NCI-H1930 (cell line): ENCODE results near the gene TJAP1.
"Not testable (repeated sequence)": the region's sequence is repeated elsewhere in the genome, so short reads cannot be mapped to it uniquely, and the experiment has no call there.

ENCODE experiments used
- DNase-seq, 2 experiments: peaks; one replicate each; lab custom pipeline; 2025; lab: John Stamatoyannopoulos, UW

The TJAP1 gene

DNA sequence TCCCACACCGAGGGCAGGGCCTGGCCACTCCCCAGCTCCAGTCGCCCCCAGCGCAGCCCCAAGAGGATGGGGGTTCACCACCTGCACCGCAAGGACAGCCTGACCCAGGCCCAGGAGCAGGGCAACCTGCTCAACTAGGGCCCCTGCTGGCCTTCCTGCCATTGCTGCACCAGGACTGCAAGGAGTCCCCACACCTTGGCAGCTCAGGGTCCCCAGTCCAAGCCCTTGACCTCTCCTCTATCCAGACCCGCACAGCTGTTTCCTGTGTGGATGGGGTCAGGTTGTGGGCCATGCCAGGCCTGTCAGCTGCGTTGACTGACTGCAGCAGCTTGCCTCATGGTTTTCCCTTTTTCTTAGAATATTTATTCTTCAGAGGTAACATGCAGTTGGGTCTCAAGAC lies 28.3 kb downstream of the TJAP1 start:
- DNase-seq, result no peak

DNA sequence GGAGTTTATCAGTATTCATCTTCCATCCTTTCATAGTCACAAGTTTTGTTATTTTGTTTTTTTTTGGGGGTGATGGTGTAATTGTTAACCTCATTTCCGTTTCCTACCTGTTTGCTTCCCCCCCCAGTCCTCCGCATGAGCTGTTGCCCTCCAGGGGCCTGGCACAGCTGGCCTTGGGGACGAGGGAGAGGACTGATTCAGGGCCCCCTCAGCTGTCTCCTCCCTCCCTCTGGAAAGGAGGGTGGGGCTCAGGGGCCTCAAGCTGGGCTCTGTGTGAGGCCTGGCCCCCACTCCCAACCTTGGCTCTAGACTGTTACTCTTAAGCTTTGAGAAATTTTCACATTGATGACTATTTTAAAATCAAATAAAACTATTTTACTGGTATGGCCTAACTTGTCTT lies 28.8 kb downstream of the TJAP1 start:
- no peak for DNase-seq

DNA sequence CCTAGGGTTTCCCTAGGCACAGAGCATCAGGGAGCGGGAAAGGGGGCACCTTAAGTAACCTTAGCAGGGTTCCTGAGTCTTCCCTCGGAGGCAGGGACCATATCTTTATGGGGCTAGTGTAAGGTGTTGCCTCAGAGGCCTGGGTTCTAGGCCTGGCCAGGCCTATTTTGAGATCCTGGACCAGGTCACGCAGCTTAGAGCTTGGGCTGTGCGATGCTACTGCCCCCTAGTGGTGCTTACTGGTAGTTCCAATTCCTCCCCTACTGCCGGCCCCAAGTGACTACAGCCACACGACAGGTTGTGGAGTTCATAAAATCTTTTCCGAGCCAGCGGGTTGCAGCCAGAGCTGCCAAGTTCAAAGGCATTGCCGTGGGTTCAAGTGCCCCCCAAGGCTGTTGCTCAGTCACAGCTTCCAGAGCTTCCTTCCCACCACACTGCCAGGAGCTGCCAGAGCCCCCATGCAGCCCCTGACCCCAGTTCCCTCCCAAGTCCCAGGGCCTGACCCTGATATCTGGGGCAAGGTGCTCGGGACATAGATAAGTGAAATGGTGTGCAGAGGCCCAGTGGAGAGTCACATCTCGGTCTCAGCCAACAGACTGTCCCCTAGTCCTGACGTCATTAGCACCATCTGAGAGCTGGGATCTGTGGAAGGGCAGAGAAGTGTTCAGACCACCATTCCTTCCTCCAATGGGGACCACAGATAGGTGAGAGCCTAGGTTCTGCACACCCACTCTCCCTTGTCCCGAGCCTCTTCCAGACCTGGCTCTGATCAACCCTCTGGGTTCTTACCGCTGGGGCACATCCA lies 29.5 kb downstream of the TJAP1 start:
- peak; percentile 43 to 71 for DNase-seq

DNA sequence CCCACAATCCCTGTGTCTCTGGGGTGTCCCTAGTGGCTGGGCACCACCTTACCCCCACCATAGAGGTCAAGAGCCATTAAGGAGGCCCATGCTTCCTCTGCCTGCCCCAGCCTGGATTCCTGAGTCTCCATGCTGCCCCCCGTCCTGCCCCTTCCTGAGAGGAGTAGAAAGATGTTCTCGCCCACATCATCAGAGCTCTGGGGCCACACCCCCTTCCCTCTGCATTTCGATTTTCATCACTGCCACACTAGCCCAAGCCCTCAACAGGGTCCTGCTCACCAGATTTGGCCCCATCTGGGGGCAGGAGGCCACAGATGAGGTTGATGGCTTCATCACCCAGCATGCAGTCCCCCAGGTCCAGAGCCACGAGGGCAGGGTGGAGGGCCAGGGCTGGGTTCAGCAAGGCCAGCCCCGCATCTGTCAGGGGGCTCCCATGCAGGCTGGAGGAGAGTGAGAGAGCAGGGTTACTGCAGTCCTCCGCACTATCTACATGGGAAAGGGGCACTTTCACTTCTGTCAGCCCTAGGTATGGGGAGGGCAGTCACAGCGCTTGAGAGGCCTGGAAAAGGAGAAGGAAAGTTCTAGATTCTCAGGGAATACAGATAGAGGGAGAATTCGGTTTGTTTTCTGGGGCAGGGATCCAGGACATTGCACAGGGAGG lies 31.2 kb downstream of the TJAP1 start:
- no peak for DNase-seq

GRCh38 chr6:43509142-43509983 lies 32.0 kb downstream of the TJAP1 start:
- DNase-seq, result no peak

- DNase-seq, result peak; percentile 71 to 81
These were observed 32.8 kb downstream of the TJAP1 start, which contains the start of gene LRRC73 for GRCh38 chr6:43509984-43510826. Gene LRRC73 (minus strand): TSS chr6:43510346. CDS start chr6:43509785, 561 bp downstream.

- peak; percentile 16 to 21 for DNase-seq
These were observed 33.4 kb downstream of the TJAP1 start for GRCh38 chr6:43510827-43511163.

DNA sequence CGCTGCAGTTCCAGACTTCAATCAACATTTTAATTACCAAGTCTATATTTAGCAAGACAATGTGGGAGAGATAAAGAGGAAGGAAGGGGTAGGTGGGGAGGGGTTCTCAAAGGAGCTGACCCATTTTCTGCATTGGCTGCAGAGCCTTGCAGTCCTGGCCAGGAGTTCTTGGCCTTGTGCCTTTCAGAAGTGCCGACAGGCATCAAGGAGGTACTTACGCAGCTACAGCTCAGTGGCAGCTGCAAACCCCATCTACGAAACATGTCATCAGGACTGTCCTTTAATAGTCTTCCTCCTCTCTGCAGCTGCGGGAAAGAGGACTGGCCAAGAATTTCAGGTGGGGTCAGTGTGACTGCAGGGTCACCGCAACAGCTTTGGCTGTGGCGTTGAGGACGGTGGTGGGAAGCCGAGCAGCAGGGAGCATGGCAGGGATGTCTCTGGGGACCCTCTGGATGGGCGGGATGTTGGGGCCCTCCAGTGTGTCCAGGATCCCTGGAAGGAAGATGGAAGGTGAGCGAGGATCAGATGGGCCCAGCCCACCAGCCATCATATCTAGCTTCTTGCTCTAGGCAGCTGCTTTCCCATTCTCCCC lies 34.5 kb downstream of the TJAP1 start:
- no peak for DNase-seq

GRCh38 chr6:43515808-43516207 lies 38.4 kb downstream of the TJAP1 start:
- no peak for DNase-seq

DNA sequence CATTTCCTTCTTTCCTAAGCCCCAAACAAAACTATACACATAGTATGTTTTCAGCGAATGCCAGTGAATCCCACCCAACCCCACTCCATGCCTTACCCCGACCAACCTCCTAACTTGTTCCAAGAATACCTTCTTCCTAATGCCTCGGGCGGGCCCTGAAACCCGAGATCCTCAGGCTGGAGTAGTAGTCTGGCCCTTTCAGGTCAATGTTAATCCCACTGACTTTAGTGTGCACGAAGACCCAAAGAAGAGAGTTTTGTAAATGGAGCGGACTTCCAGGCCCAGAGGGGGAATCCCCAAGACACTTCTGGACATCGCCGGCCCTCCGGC lies 39.0 kb downstream of the TJAP1 start:
- DNase-seq, result no peak

DNA sequence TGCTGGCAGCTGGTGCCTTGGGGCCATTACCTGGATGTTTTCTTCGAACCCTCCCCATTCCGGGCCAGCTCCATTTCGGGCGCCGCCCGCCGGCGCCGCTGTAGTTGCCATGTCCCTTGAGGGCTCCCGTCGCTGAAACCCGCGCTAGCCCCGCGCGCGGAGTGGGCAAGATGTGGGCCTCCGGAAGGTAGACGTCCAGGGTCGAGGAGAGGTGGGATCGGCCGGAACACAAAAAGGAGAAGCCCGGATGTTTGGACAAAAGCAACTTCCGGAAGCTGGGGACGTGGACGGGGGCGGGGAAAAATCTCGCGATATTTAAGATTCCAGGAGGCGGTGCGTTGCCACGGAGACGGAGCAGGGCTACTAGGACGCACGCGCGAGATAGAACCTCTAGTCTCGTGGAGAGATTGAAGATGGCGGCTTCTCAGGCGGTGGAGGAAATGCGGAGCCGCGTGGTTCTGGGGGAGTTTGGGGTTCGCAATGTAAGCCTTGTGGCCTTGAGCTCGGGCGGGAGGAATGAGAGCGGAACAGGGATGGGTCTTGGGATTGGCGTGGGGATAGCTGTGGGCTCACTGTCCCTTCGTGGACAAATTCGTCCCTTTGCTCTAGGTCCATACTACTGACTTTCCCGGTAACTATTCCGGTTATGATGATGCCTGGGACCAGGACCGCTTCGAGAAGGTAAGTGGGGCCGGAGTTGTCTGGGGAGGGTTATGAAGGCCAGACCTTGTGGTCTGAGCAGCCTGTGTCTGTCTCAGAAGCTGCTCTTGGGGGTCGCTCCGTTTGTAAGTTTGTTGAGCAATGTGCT lies 39.5 kb downstream of the TJAP1 start, which contains the start of the genes POLR1C and YIPF3:
Gene POLR1C (plus strand): TSS at position 393 of the 808 bp plus-strand sequence. CDS start 21 bp downstream, at position 414.
Gene YIPF3 (minus strand): TSS at position 230 of the 808 bp plus-strand sequence. CDS start 119 bp downstream, at position 111.
- DNase-seq, result peak; percentile 98

DNA sequence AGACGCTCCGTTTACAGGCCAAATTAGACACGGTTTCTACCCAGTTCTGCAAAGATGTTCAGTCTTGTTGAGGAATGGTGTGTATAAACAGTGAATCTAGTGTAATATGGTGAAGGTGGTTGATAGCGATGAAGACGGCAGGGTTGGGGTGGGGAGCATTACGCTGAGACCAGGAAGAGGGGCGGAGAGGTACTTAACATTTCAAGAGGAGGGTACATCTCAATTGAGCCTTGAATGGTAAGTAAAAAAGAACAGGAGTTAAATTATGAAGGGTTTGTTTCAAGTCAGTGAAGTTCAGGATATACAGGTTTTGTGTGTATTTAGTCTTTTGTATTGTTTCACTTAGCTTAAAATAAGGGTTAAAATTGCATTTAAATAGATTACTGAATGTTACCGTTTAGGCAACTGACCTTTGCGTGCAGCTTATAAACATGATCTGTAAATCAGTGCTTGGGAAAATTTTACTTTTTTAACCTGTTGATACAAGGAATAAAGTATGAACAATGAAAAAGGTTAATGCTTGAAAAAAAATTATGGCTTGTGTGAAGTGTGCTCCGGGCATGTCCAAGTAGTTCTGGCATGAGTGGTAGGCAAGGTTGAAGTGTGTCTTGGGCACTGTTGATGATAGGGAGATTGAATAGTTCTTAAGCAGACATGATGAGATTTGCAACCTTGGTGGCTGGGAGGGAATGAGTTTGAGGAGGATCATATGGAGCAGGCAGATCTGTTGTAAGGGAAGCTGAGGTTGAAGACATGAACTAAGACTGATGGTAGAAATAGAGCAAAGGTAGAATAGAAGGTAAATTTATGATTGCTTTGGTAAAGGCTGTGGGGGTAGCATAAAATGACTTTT lies 40.4 kb downstream of the TJAP1 start:
- no peak for DNase-seq

GRCh38 chr6:43520097-43520496 lies 42.7 kb downstream of the TJAP1 start:
- no peak for DNase-seq

DNA sequence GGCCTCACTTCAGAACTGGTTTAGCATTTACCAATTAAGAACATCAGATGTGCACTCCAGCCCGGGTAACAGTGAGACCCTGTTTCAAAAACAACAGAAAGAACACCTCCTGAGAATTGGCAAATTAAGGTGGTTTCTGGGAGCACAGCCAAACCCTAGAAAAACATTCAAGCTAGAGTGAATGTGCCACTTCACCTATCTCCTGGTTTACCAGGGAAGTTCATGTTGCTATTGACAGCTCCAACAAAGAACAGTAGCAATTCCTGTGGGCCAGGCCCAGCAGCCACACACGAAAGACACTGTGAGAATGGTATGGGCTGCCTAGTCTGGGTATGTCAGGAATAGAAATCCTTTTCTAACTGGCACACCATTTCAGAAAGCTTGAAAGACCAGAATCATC lies 44.5 kb downstream of the TJAP1 start:
- DNase-seq, result no peak

DNA sequence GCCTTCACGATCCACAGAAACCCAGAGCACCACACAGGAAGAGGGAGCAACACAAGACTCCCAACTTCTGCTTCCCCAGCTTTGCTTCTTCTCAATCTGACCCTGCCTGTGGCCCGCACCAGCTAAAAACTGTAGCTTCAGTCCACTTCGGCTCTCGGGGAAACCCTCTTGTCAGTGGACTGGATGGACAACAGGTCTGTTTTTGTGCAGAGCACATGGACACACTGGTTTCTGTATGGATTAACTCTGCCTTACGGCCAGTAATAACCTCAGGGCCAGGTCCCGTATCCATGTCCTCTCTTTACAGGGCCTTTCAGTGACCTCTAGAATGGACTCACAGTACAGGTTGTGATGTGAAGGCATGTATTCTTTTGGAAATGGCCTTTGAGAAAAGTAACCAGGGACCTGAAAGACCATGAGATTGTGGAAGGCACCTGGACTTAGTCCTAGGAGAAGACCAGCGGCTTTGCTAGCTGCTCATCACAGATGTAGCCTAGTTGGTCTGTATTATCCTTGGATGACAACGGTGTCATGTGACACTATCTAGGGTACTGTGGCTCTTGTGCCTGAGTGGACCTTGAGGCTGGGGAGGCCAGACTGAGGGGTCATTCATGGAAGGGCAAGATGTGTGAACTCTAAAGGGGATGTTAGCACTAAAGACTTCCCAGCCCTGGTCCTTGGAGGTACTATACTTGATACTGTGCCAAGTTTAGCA lies 45.3 kb downstream of the TJAP1 start:
- DNase-seq, result no peak

DNA sequence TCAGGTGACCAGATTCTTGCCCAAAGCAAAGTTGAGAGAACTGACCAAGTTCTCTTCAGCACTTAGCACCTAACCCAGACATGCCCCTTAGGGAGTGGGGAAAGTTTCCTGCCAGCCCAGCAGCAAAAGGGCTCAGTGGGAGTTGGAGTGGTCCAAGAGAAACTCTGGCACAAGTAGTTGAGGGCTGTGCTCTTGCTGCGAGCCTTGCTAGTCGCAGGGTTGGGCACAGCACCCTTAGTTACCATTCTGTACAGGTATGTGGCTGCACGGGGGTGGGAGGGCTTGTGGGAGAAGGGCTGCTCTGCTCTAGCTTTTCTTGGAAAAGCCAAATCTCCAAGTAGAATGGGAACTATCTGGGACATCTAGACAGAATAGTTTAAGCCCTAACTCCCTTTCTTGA lies 45.9 kb downstream of the TJAP1 start:
- no peak for DNase-seq

GRCh38 chr6:43524483-43524961 lies 47.2 kb downstream of the TJAP1 start:
- DNase-seq, result no peak

DNA sequence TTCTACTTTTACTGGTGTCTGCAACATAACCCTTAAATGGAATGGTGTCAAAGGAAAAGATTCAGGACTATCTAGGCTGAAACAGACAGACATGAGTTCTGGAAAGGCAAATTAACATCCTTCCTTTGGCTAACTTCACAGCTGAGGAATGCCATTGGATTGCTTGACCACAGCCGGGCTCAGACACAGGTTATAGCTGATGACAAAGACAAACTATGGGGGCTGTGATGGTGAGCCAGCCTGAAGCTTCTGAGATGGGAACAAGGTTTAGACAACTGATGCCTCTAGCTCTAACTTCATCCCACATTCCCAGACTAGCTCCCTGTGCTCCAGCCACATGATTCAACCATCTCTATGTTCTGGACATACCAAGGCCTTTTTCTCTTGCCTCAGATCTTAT lies 54.8 kb downstream of the TJAP1 start:
- DNase-seq, result no peak

GRCh38 chr6:43538986-43539385 lies 61.6 kb downstream of the TJAP1 start:
- not testable (repeated sequence) for DNase-seq
